Retina (tissue), 1 donor: ENCODE measurements around the gene SLC38A10.
A peak's percentile ranks its signal among the peaks of the same experiment; 100 is the strongest.

ENCODE experiments used
- DNase-seq: peaks from one replicate; pipeline ENCODE4 v3.0.0-alpha.2; 2016

SLC38A10 gene

GRCh38 chr17:81330884-81331245 lies 35.8 kb upstream of the SLC38A10 start:
- DNase-seq, result peak; percentile 30

GRCh38 chr17:81329927-81330883 lies 35.1 kb upstream of the SLC38A10 start:
- peak; percentile 46 for DNase-seq

GRCh38 chr17:81328978-81329926 lies 34.1 kb upstream of the SLC38A10 start:
- DNase-seq, result peak; percentile 68

GRCh38 chr17:81328489-81328888 lies 33.4 kb upstream of the SLC38A10 start:
- DNase-seq, result no peak

- no peak for DNase-seq
These were observed 30.7 kb upstream of the SLC38A10 start for GRCh38 chr17:81325714-81326358.

GRCh38 chr17:81324851-81325713 lies 30.0 kb upstream of the SLC38A10 start:
- DNase-seq, result no peak

- no peak for DNase-seq
These were observed 29.2 kb upstream of the SLC38A10 start for GRCh38 chr17:81324177-81324850.

GRCh38 chr17:81323411-81323868 lies 28.3 kb upstream of the SLC38A10 start:
- DNase-seq, result no peak

GRCh38 chr17:81323083-81323369 lies 27.9 kb upstream of the SLC38A10 start:
- no peak for DNase-seq

GRCh38 chr17:81322271-81323082 lies 27.4 kb upstream of the SLC38A10 start:
- no peak for DNase-seq

- peak; percentile 51 for DNase-seq
These were observed 23.0 kb upstream of the SLC38A10 start for GRCh38 chr17:81317961-81318605.

GRCh38 chr17:81317530-81317821 lies 22.4 kb upstream of the SLC38A10 start:
- no peak for DNase-seq

- DNase-seq, result peak; percentile 22
These were observed 20.8 kb upstream of the SLC38A10 start for GRCh38 chr17:81315885-81316391.

GRCh38 chr17:81315129-81315884 lies 20.2 kb upstream of the SLC38A10 start:
- peak; percentile 62 for DNase-seq

GRCh38 chr17:81314398-81315081 lies 19.4 kb upstream of the SLC38A10 start:
- DNase-seq, result peak; percentile 46

GRCh38 chr17:81313776-81314397 lies 18.8 kb upstream of the SLC38A10 start:
- no peak for DNase-seq

- no peak for DNase-seq
These were observed 17.7 kb upstream of the SLC38A10 start for GRCh38 chr17:81312624-81313325.
